Smooth muscle cell (in vitro differentiated cells): ENCODE data around the gene PTPRR. TPM values are rescaled to one million over a fixed set of nuclear protein-coding genes. Genes with fewer than 3 reads are reported as not detected.
"Not testable (repeated sequence)": the region's sequence is repeated elsewhere in the genome, so short reads cannot be mapped to it uniquely, and the experiment has no call there.

Experiments used
- DNase-seq: peaks from one replicate; lab custom pipeline; 2025; ENCODE audit not compliant: unreplicated experiment; lab: John Stamatoyannopoulos, UW
- H2AFZ ChIP-seq: fragments of 200-600 bp; sonication (generic); 2 replicates; pipeline ENCODE4 v1.6.0; 2016; ENCODE audit warnings: antibody characterized with exemption, low read depth, mild to moderate bottlenecking
- H3F3A ChIP-seq: fragments of 200-600 bp; sonication (generic); 2 replicates; pipeline ENCODE4 v1.6.0; 2017; ENCODE audit warnings: antibody characterized with exemption, low read depth
- H3K27ac ChIP-seq: fragments of 200-600 bp; sonication (generic); 2 replicates; pipeline ENCODE4 v1.5.1; 2016; ENCODE audit warnings: low read depth, mild to moderate bottlenecking
- H3K27me3 ChIP-seq: fragments of 200-600 bp; sonication (generic); 2 replicates; pipeline ENCODE4 v1.6.1; 2016; ENCODE audit warnings: low read depth, mild to moderate bottlenecking
- H3K36me3 ChIP-seq: fragments of 200-600 bp; sonication (generic); 2 replicates; pipeline ENCODE4 v1.5.1; 2016; ENCODE audit warnings: low read depth
- H3K4me1 ChIP-seq: fragments of 200-600 bp; sonication (generic); 2 replicates; pipeline ENCODE4 v1.5.1; 2016; ENCODE audit warnings: low read depth
- H3K4me2 ChIP-seq: fragments of 200-600 bp; sonication (generic); 2 replicates; pipeline ENCODE4 v1.6.0; 2016; ENCODE audit warnings: mild to moderate bottlenecking
- H3K4me3 ChIP-seq: fragments of 200-600 bp; sonication (generic); 2 replicates; pipeline ENCODE4 v1.5.1; 2016; ENCODE audit warnings: mild to moderate bottlenecking
- H3K79me2 ChIP-seq: fragments of 200-600 bp; sonication (generic); 2 replicates; pipeline ENCODE4 v1.6.0; 2016; ENCODE audit warnings: low read depth, mild to moderate bottlenecking
- H3K9ac ChIP-seq: fragments of 200-600 bp; sonication (generic); 2 replicates; pipeline ENCODE4 v1.6.0; 2016; ENCODE audit warnings: low read depth
- H3K9me3 ChIP-seq: fragments of 200-600 bp; sonication (generic); replicated peaks from 2 replicates; pipeline ENCODE4 v1.5.1; 2016; ENCODE audit warnings: low read depth
- H4K20me1 ChIP-seq: fragments of 200-600 bp; sonication (generic); 2 replicates; pipeline ENCODE4 v1.6.0; 2016; ENCODE audit warnings: low read depth
- CTCF ChIP-seq: fragments of 200-600 bp; sonication (generic); IDR thresholded peaks from 2 replicates; pipeline ENCODE4 v1.5.1; 2017; ENCODE audit warnings: borderline replicate concordance, mild to moderate bottlenecking, antibody characterized with exemption; ENCODE audit not compliant: insufficient read depth, poor library complexity, severe bottlenecking
- WGBS: methylation state at CpG from one replicate; pipeline ENCODE4 v1.1.7; 2016; ENCODE audit warnings: low lambda C conversion rate; 5-methylcytosine and 5-hydroxymethylcytosine counted together
- polyA plus RNA-seq: library from polyadenylated mRNA; unstranded; fragments of >200 nt; fragmentation: Nextera tagmentation; extraction: Ambion mirVana; gene quantifications from 2 replicates; pipeline ENCODE4 v1.2.1, GENCODE V29; 2016
- total RNA-seq: library from RNA; depleted of rRNA; stranded (reverse); fragments of >200 nt; gene quantifications from 2 replicates; pipeline ENCODE4 v1.2.3, GENCODE V29; 2014

The PTPRR gene
- total and polyA plus RNA-seq, 2 experiments from 2014 or later = 2.8 to 17.8 TPM

DNA sequence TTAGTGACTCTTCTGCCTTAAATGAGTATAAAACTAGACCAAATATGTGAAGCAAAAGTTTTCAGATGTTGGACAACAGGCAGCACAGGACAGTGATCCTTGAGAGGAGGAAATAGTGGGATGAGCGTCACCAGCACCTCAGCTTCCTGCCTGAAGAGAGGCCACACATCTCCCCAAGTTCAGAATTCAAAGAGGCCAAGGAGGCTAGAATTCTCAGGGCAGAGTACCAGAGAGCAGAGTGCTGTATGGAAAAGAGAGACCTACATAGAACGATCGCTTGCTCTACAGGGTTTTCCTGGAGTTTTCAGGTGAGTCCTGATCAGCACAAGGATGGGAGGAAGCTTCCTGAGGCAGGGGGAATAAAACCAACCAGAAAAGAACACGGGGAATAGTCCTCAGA, 107.0 kb downstream of the PTPRR start:
- no peaks in the 10 kb centered on the region for H3K27me3 ChIP-seq
- no peak for TF ChIP-seq CTCF
- H3K36me3 ChIP-seq = no peaks in the 10 kb centered on the region
- H3K9me3 ChIP-seq = no peaks in the 10 kb centered on the region
- no peak overlapping the region for H3K4me3 ChIP-seq
- DNase-seq = no peak
- 92% methylated on average over 4 of the region's 4 CpGs for WGBS
- H3K27ac ChIP-seq = no peak overlapping the region
- H3K4me2 ChIP-seq = no peak overlapping the region
- no peak overlapping the region for H2AFZ ChIP-seq
- no peaks in the 10 kb centered on the region for H3K79me2 ChIP-seq
- H3K9ac ChIP-seq = no peak overlapping the region
- H4K20me1 ChIP-seq = no peaks in the 10 kb centered on the region
- H3K4me1 ChIP-seq = no peaks in the 10 kb centered on the region
- no peaks in the 10 kb centered on the region for H3F3A ChIP-seq

DNA sequence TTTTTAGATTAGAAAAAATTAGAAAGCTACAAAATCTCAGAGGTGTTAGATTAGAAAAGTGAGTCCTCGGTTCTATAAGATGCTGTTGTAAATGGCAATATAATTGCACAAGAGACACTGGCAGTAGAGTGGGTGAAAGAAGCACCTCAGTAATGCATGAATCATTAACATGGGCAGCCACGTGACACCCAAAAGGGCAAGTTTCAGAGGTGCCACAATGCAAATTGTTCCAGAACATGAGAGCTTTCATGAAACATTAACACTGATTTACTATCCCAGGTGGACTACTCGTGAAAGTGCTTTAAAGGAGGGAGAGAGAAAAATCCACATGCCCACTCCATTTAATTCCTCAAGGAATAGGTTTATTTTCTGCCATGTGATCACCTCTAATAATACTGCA, 108.4 kb downstream of the PTPRR start:
- Histone ChIP-seq H3K4me2 (no peak overlapping the region), H3K9ac (no peak overlapping the region), H3K4me3 (no peak overlapping the region), H3K27me3 (no peaks in the 10 kb centered on the region), H3K9me3 (no peaks in the 10 kb centered on the region), H3K27ac (no peak overlapping the region), H3F3A (no peaks in the 10 kb centered on the region), H4K20me1 (no peaks in the 10 kb centered on the region), H3K36me3 (no peaks in the 10 kb centered on the region), H2AFZ (no peak overlapping the region), H3K79me2 (no peaks in the 10 kb centered on the region), H3K4me1 (no peaks in the 10 kb centered on the region)
- no peak for TF ChIP-seq CTCF
- WGBS = 72% methylated on average over 3 of the region's 3 CpGs
- no peak for DNase-seq

- no peak overlapping the region for H3K4me3 ChIP-seq
- H4K20me1 ChIP-seq = no peaks in the 10 kb centered on the region
- no peak overlapping the region for H3K27ac ChIP-seq
- no peaks in the 10 kb centered on the region for H3K4me1 ChIP-seq
- H3K9ac ChIP-seq = no peak overlapping the region
- DNase-seq = no peak
- no peaks in the 10 kb centered on the region for H3K36me3 ChIP-seq
- H3F3A ChIP-seq = no peaks in the 10 kb centered on the region
- TF ChIP-seq CTCF = no peak
- no peaks in the 10 kb centered on the region for H3K27me3 ChIP-seq
- H2AFZ ChIP-seq = no peak overlapping the region
- no peaks in the 10 kb centered on the region for H3K79me2 ChIP-seq
- 84% methylated on average over 4 of the region's 4 CpGs for WGBS
- no peak overlapping the region for H3K4me2 ChIP-seq
- H3K9me3 ChIP-seq = no peaks in the 10 kb centered on the region
These were observed 110.7 kb downstream of the PTPRR start for GRCh38 chr12:70809887-70810286.

DNA sequence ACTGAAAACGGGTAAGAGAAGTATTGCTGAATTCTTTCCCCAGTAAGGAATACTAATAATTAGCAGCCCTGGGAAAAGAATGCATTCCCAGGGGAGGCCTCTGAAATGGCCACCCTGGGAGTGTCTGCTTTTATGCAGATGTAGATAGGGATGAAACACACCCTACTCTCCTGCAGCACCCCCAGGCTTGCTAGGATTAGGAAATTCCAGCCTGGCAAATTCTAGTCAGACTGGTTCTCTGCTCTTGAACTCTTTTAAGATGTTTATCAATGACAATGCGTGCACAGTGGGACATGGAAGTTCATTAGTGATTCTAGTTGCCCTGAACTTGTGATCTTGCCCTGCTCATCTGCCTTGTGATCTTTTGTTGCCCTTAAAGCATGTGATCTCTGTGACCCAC, 112.5 kb downstream of the PTPRR start:
- H2AFZ ChIP-seq, H3K27ac ChIP-seq, H3K4me3 ChIP-seq, H3K79me2 ChIP-seq, DNase-seq, H3K9me3 ChIP-seq, H3K9ac ChIP-seq, H4K20me1 ChIP-seq, H3F3A ChIP-seq, H3K4me1 ChIP-seq, H3K4me2 ChIP-seq, H3K27me3 ChIP-seq, H3K36me3 ChIP-seq: not testable (repeated sequence)
- 57% methylated on average over 2 of the region's 2 CpGs for WGBS
